Mesothelial cell of epicardium (in vitro differentiated cells): Measurements from ENCODE around the gene SPRY4. TPM values are rescaled to one million over a fixed set of nuclear protein-coding genes. Genes with fewer than 3 reads are reported as not detected.

ENCODE experiments used
- DNase-seq, 2 experiments: peaks; one replicate each; pipeline ENCODE4 v3.0.0; 2021; ENCODE audit warnings: low spot score in 2 of 2; ENCODE audit not compliant: unreplicated experiment in 2 of 2
- H3K27ac Mint-ChIP-seq: 2 replicates; pipeline ENCODE4 v1.8.0; 2021; ENCODE audit warnings: mixed read lengths
- H3K27me3 Mint-ChIP-seq: 2 replicates; pipeline ENCODE4 v1.8.0; 2021; ENCODE audit warnings: low read depth, mixed read lengths
- H3K36me3 Mint-ChIP-seq: 2 replicates; pipeline ENCODE4 v1.8.0; 2021; ENCODE audit warnings: mixed read lengths
- H3K4me1 Mint-ChIP-seq: 2 replicates; pipeline ENCODE4 v1.8.0; 2021; ENCODE audit warnings: mixed read lengths
- H3K4me3 Mint-ChIP-seq: 2 replicates; pipeline ENCODE4 v1.8.0; 2021; ENCODE audit warnings: mild to moderate bottlenecking, moderate library complexity, mixed read lengths
- H3K9me3 Mint-ChIP-seq: 2 replicates; pipeline ENCODE4 v1.8.0; 2021; ENCODE audit warnings: mixed read lengths
- total RNA-seq: library from RNA; stranded (reverse); gene quantifications from 3 replicates; pipeline ENCODE4 v1.2.1, GENCODE V29; 2021
- TF ChIP-seq, protein P1 (sequence below): fragments of 200-600 bp; sonication (generic); IDR thresholded peaks from one replicate; pipeline ENCODE4 v1.5.0; 2021; ENCODE audit warnings: antibody characterized with exemption; ENCODE audit not compliant: unreplicated experiment

Gene SPRY4
- total RNA-seq, 1 donor from 2014 or later = 21.5 TPM

DNA sequence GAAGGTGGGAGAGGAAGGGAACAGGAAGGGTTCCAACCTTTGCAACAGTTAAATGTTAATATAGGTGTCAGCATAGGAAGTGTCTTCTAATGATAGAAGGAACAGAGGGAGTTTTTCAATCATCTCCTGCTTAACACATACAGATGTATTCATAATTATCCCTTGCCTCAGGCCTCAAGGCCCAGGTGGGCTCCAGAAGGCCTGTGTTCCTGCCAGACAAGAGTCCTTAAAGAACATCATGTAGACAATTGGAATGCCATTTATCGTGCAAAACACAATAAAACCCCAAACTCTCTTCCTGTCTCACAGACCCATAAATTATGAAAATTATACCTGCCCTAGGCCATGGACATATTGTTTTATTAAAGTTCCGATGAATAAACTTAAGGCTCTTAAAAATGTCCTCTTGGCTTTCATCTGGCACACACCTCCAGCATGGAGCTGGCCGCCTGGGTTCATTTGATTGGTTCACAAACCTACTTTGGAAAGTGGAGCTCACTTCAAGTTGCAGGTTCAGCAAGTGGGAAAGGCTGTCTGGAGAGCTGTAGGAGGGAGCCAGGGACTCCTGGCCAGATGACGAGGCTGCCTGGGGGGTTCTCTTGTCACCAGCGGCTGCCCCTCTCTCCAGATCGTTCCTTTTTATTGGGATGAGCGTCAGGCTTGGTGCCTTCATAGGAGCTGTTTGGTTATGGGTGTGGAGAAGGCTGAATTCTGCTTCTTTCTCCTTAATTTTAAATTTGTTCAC lies 17.5 kb downstream of the SPRY4 start:
- no peak for DNase-seq
- Mint-ChIP-seq H3K9me3 (no peaks in the 10 kb centered on the region), H3K27me3 (no peaks in the 10 kb centered on the region), H3K27ac (peak overlapping the region; percentile 39), H3K36me3 (no peaks in the 10 kb centered on the region), H3K4me1 (peaks cover 36% of the 10 kb centered on the region), H3K4me3 (no peak overlapping the region)
- TF ChIP-seq, protein P1, sequence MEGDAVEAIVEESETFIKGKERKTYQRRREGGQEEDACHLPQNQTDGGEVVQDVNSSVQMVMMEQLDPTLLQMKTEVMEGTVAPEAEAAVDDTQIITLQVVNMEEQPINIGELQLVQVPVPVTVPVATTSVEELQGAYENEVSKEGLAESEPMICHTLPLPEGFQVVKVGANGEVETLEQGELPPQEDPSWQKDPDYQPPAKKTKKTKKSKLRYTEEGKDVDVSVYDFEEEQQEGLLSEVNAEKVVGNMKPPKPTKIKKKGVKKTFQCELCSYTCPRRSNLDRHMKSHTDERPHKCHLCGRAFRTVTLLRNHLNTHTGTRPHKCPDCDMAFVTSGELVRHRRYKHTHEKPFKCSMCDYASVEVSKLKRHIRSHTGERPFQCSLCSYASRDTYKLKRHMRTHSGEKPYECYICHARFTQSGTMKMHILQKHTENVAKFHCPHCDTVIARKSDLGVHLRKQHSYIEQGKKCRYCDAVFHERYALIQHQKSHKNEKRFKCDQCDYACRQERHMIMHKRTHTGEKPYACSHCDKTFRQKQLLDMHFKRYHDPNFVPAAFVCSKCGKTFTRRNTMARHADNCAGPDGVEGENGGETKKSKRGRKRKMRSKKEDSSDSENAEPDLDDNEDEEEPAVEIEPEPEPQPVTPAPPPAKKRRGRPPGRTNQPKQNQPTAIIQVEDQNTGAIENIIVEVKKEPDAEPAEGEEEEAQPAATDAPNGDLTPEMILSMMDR = no peak

GRCh38 chr5:142306077-142306502 lies 18.7 kb downstream of the SPRY4 start:
- TF ChIP-seq, protein P1 = no peak
- H3K27me3 Mint-ChIP-seq = no peaks in the 10 kb centered on the region
- H3K9me3 Mint-ChIP-seq = no peaks in the 10 kb centered on the region
- no peaks in the 10 kb centered on the region for H3K36me3 Mint-ChIP-seq
- H3K4me3 Mint-ChIP-seq = no peak overlapping the region
- H3K4me1 Mint-ChIP-seq = peaks cover 36% of the 10 kb centered on the region
- DNase-seq = no peak
- no peak overlapping the region for H3K27ac Mint-ChIP-seq

GRCh38 chr5:142305211-142305610 lies 19.6 kb downstream of the SPRY4 start:
- peaks cover 31% of the 10 kb centered on the region for H3K4me1 Mint-ChIP-seq
- no peak for DNase-seq
- H3K27ac Mint-ChIP-seq = no peak overlapping the region
- no peak overlapping the region for H3K4me3 Mint-ChIP-seq
- H3K27me3 Mint-ChIP-seq = no peaks in the 10 kb centered on the region
- no peaks in the 10 kb centered on the region for H3K36me3 Mint-ChIP-seq
- TF ChIP-seq, protein P1 = no peak
- H3K9me3 Mint-ChIP-seq = no peaks in the 10 kb centered on the region

DNA sequence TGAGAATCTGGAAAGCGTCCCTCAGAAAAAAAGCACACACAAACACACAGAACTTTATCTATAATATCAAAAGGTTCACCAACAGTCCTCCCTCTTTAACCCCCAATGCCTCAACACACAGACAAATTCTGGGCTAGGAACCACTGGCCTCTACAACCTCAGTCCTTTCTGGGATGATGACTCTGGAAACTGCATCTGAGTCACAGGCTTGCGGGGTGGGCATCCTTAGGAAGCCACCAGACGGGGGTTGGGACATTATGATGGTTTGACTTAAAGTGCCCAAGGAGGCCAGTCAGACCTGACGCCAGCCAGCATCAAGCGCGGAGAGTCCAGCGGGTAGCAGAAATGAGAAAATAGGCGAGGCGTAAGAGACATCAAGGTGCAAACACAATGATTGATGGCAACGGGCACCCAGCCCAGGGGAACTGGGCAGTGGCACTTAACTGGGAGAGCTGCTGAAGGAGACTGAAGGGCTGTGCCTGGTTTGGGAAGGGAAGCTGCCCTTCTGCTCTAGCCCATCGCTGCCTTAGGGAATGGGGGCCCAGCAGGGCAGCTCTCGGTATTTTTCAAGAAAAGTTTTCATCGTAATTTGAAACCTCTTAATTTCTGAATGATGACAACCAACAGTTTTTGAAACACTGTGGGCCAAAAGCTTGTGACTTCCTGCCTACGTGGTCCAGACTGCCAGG lies 20.7 kb downstream of the SPRY4 start:
- TF ChIP-seq, protein P1 = no peak
- Mint-ChIP-seq H3K27me3 (no peaks in the 10 kb centered on the region), H3K27ac (no peak overlapping the region), H3K9me3 (no peaks in the 10 kb centered on the region), H3K36me3 (no peaks in the 10 kb centered on the region), H3K4me1 (peaks cover 29% of the 10 kb centered on the region), H3K4me3 (no peak overlapping the region)
- no peak for DNase-seq

DNA sequence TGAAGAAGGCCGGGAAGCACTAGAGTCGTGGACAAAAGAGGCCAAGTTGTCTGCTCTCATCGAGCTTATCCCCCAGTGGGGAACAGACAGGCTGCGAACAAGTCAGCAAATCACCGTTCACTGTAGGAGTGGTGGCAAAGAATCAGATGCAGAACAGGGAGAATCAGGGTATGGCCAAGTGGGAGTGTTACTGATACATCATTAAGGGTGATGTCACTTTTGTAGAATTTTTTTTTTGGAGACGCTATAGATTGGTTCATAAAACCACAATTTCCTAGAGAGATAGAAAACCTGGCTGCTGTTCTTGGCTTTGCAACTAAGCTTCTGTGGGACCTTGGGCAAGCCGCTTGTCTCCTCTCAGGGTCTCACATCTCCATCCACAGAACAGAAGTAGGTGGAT lies 21.3 kb downstream of the SPRY4 start:
- Mint-ChIP-seq H3K4me3 (no peak overlapping the region), H3K9me3 (no peaks in the 10 kb centered on the region), H3K27me3 (no peaks in the 10 kb centered on the region), H3K36me3 (no peaks in the 10 kb centered on the region), H3K27ac (no peak overlapping the region), H3K4me1 (peaks cover 29% of the 10 kb centered on the region)
- TF ChIP-seq, protein P1 = no peak
- no peak for DNase-seq
